ENCODE data around the gene CD300LD. TPM values are rescaled to one million over a fixed set of nuclear protein-coding genes. Genes with fewer than 3 reads are reported as not detected.

The CD300LD gene
- total and polyA plus RNA-seq, 4 donors, result not detected

GRCh38 chr17:74599448-74599939 is 7.4 kb upstream of the CD300LD start:
- peaks cover 13% of the 10 kb centered on the region for H3K4me1 ChIP-seq (ENCODE audit: control insufficient read depth, insufficient read depth, low read length)
- no peaks in the 10 kb centered on the region for H3K36me3 ChIP-seq (ENCODE audit: control insufficient read depth, insufficient read depth, low read length)
- no peak overlapping the region for H3K4me3 ChIP-seq (ENCODE audit: low read depth, low read length)
- no peak overlapping the region for H3K27ac ChIP-seq (ENCODE audit: low read depth, low read length)
- peak in 2 of 6 donors; percentile 24 to 82 for DNase-seq (ENCODE audit: low read depth in 4 of 6, low spot score in 6 of 6)
- 33% methylated on average over 8 of the region's 10 CpGs for WGBS (ENCODE audit: insufficient coverage)
- no peaks in the 10 kb centered on the region for H3K9me3 ChIP-seq (ENCODE audit: control insufficient read depth, insufficient read depth, low read length)
- peaks cover 2% of the 10 kb centered on the region for H3K27me3 ChIP-seq (ENCODE audit: control insufficient read depth, insufficient read depth, low read length)

GRCh38 chr17:74599023-74599399 is 6.9 kb upstream of the CD300LD start:
- H3K27me3 ChIP-seq (ENCODE audit: control insufficient read depth, insufficient read depth, low read length), result no peaks in the 10 kb centered on the region
- H3K4me1 ChIP-seq (ENCODE audit: control insufficient read depth, insufficient read depth, low read length), result peaks cover 8% of the 10 kb centered on the region
- H3K36me3 ChIP-seq (ENCODE audit: control insufficient read depth, insufficient read depth, low read length), result no peaks in the 10 kb centered on the region
- no peaks in the 10 kb centered on the region for H3K9me3 ChIP-seq (ENCODE audit: control insufficient read depth, insufficient read depth, low read length)
- peak in 1 of 6 donors; percentile 42 for DNase-seq (ENCODE audit: low read depth in 4 of 6, low spot score in 6 of 6)
- WGBS (ENCODE audit: insufficient coverage), result 39% methylated on average over 3 of the region's 3 CpGs
- no peak overlapping the region for H3K27ac ChIP-seq (ENCODE audit: low read depth, low read length)
- no peak overlapping the region for H3K4me3 ChIP-seq (ENCODE audit: low read depth, low read length)

- 67% methylated on average over 3 of the region's 4 CpGs for WGBS (ENCODE audit: insufficient coverage)
- H3K27me3 ChIP-seq (ENCODE audit: control insufficient read depth, insufficient read depth, low read length), result no peaks in the 10 kb centered on the region
- no peaks in the 10 kb centered on the region for H3K36me3 ChIP-seq (ENCODE audit: control insufficient read depth, insufficient read depth, low read length)
Observed at GRCh38 chr17:74598346-74599022, 6.4 kb upstream of the CD300LD start.

GRCh38 chr17:74597069-74597790 is 5.1 kb upstream of the CD300LD start:
- no peak overlapping the region for H3K27ac ChIP-seq (ENCODE audit: low read depth, low read length)
- peaks cover 5% of the 10 kb centered on the region for H3K4me1 ChIP-seq (ENCODE audit: control insufficient read depth, insufficient read depth, low read length)
- H3K4me3 ChIP-seq (ENCODE audit: low read depth, low read length), result no peak overlapping the region
- WGBS (ENCODE audit: insufficient coverage), result 75% methylated on average over 3 of the region's 8 CpGs
- H3K36me3 ChIP-seq (ENCODE audit: control insufficient read depth, insufficient read depth, low read length), result no peaks in the 10 kb centered on the region
- no peak for DNase-seq (ENCODE audit: low read depth in 4 of 6, low spot score in 6 of 6)
- H3K9me3 ChIP-seq (ENCODE audit: control insufficient read depth, insufficient read depth, low read length), result no peaks in the 10 kb centered on the region
- no peaks in the 10 kb centered on the region for H3K27me3 ChIP-seq (ENCODE audit: control insufficient read depth, insufficient read depth, low read length)

More at GRCh38 chr17:74598346-74599022, 6.4 kb upstream of the CD300LD start:
- Histone ChIP-seq H3K9me3 (ENCODE audit: control insufficient read depth, insufficient read depth, low read length) (no peaks in the 10 kb centered on the region), H3K27ac (ENCODE audit: low read depth, low read length) (no peak overlapping the region), H3K4me3 (ENCODE audit: low read depth, low read length) (no peak overlapping the region), H3K4me1 (ENCODE audit: control insufficient read depth, insufficient read depth, low read length) (peaks cover 5% of the 10 kb centered on the region)
- DNase-seq (ENCODE audit: low read depth in 4 of 6, low spot score in 6 of 6), result peak in 1 of 6 donors; percentile 3

GRCh38 chr17:74595037-74595750 is 3.1 kb upstream of the CD300LD start:
- Histone ChIP-seq H3K27ac (ENCODE audit: low read depth, low read length) (no peak overlapping the region), H3K36me3 (ENCODE audit: control insufficient read depth, insufficient read depth, low read length) (no peaks in the 10 kb centered on the region), H3K9me3 (ENCODE audit: control insufficient read depth, insufficient read depth, low read length) (no peaks in the 10 kb centered on the region), H3K4me3 (ENCODE audit: low read depth, low read length) (no peak overlapping the region), H3K4me1 (ENCODE audit: control insufficient read depth, insufficient read depth, low read length) (peaks cover 5% of the 10 kb centered on the region), H3K27me3 (ENCODE audit: control insufficient read depth, insufficient read depth, low read length) (no peaks in the 10 kb centered on the region)
- no peak for DNase-seq (ENCODE audit: low read depth in 4 of 6, low spot score in 6 of 6)
- 96% methylated on average over 4 of the region's 6 CpGs for WGBS (ENCODE audit: insufficient coverage)

GRCh38 chr17:74591503-74591902 is 580 bp downstream of the CD300LD start:
- Histone ChIP-seq H3K9me3 (ENCODE audit: control insufficient read depth, insufficient read depth, low read length) (no peaks in the 10 kb centered on the region), H3K4me3 (ENCODE audit: low read depth, low read length) (no peak overlapping the region), H3K27me3 (ENCODE audit: control insufficient read depth, insufficient read depth, low read length) (no peaks in the 10 kb centered on the region), H3K27ac (ENCODE audit: low read depth, low read length) (no peak overlapping the region), H3K4me1 (ENCODE audit: control insufficient read depth, insufficient read depth, low read length) (no peaks in the 10 kb centered on the region), H3K36me3 (ENCODE audit: control insufficient read depth, insufficient read depth, low read length) (no peaks in the 10 kb centered on the region)
- no CpG with 5 or more reads among the region's 1 CpG for WGBS (ENCODE audit: insufficient coverage)
- no peak for DNase-seq (ENCODE audit: low read depth in 4 of 6, low spot score in 6 of 6)

GRCh38 chr17:74585711-74586110 is 6.4 kb downstream of the CD300LD start:
- Histone ChIP-seq H3K4me1 (ENCODE audit: control insufficient read depth, insufficient read depth, low read length) (no peaks in the 10 kb centered on the region), H3K27me3 (ENCODE audit: control insufficient read depth, insufficient read depth, low read length) (no peaks in the 10 kb centered on the region), H3K9me3 (ENCODE audit: control insufficient read depth, insufficient read depth, low read length) (no peaks in the 10 kb centered on the region), H3K4me3 (ENCODE audit: low read depth, low read length) (no peak overlapping the region), H3K27ac (ENCODE audit: low read depth, low read length) (no peak overlapping the region), H3K36me3 (ENCODE audit: control insufficient read depth, insufficient read depth, low read length) (no peaks in the 10 kb centered on the region)
- DNase-seq (ENCODE audit: low read depth in 4 of 6, low spot score in 6 of 6), result peak in 1 of 6 donors; percentile 21
- 87% methylated on average over 4 of the region's 5 CpGs for WGBS (ENCODE audit: insufficient coverage)

- Histone ChIP-seq H3K27me3 (ENCODE audit: control insufficient read depth, insufficient read depth, low read length) (no peaks in the 10 kb centered on the region), H3K4me1 (ENCODE audit: control insufficient read depth, insufficient read depth, low read length) (no peaks in the 10 kb centered on the region), H3K9me3 (ENCODE audit: control insufficient read depth, insufficient read depth, low read length) (no peaks in the 10 kb centered on the region), H3K27ac (ENCODE audit: low read depth, low read length) (no peak overlapping the region), H3K36me3 (ENCODE audit: control insufficient read depth, insufficient read depth, low read length) (no peaks in the 10 kb centered on the region), H3K4me3 (ENCODE audit: low read depth, low read length) (no peak overlapping the region)
- WGBS (ENCODE audit: insufficient coverage), result 31% methylated on average over 12 of the region's 14 CpGs
- DNase-seq (ENCODE audit: low read depth in 4 of 6, low spot score in 6 of 6), result no peak
Observed at GRCh38 chr17:74584292-74585060, 7.6 kb downstream of the CD300LD start.

- Histone ChIP-seq H3K4me1 (ENCODE audit: control insufficient read depth, insufficient read depth, low read length) (no peaks in the 10 kb centered on the region), H3K9me3 (ENCODE audit: control insufficient read depth, insufficient read depth, low read length) (no peaks in the 10 kb centered on the region), H3K27me3 (ENCODE audit: control insufficient read depth, insufficient read depth, low read length) (no peaks in the 10 kb centered on the region), H3K27ac (ENCODE audit: low read depth, low read length) (no peak overlapping the region), H3K36me3 (ENCODE audit: control insufficient read depth, insufficient read depth, low read length) (no peaks in the 10 kb centered on the region), H3K4me3 (ENCODE audit: low read depth, low read length) (no peak overlapping the region)
- DNase-seq (ENCODE audit: low read depth in 4 of 6, low spot score in 6 of 6), result no peak
- WGBS (ENCODE audit: insufficient coverage), result 93% methylated on average over 7 of the region's 10 CpGs
Observed at GRCh38 chr17:74582633-74583032, 9.4 kb downstream of the CD300LD start.
